ENCODE results near the gene ATIC. TPM values are rescaled to one million over a fixed set of nuclear protein-coding genes. Genes with fewer than 3 reads are reported as not detected.

The ATIC gene
- total and polyA plus RNA-seq, 2 of the 8 experiments (the other 6 are each of a cell fraction or from before 2014, with no cell fraction given), result 139 to 319 TPM

DNA sequence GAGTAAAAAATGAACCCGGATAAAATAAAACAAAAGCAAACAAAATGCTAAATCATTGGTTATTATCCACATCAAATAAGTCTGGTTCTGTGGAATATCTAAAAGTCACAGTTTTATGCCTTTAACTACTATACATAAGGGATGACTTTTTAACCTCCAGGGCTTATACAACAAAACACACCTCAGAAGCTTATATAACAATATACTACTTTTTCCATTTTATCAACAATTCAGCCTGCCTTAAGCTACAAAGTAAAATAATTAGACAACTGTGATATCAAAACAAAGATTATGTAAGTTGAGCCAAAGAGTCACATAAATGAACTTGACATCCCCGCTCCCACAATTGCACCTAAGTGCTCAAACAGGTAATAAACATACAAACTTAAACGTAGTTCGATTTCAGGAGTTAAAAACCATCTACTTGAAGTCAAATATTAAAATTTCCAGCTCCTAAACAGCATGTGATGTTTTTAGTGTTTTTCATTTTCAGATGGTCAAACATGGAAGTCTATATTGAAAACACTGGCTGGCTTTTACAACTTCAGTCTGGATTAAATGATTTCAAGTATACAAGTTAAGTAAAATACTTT lies 54.7 kb downstream of the ATIC start:
- Histone ChIP-seq H2AFZ (ENCODE audit: low read length) (no peak overlapping the region), H3K79me2 (ENCODE audit: control insufficient read depth in 1 of 2, insufficient read depth in 2 of 2, low read length in 2 of 2) (no peaks in the 10 kb centered on the region), H2BK12ac (ENCODE audit: low read depth, low read length) (no peak overlapping the region), H4K8ac (ENCODE audit: extremely low read depth, insufficient read depth, low read length) (no peak overlapping the region), H3K27me3 (replicated peaks in 1 of 4; ENCODE audit: control insufficient read depth in 3 of 4, extremely low read depth in 1 of 4, insufficient read depth in 3 of 4, low read length in 3 of 4) (no peaks in the 10 kb centered on the region), H3K14ac (ENCODE audit: insufficient read length) (no peak overlapping the region), H3K4me3 (ENCODE audit: extremely low read depth in 1 of 4, insufficient read depth in 2 of 4, low read depth in 3 of 4, low read length in 4 of 4) (no peak overlapping the region), H3K18ac (ENCODE audit: extremely low read depth, low read length) (no peak overlapping the region), H3K36me3 (ENCODE audit: control insufficient read depth in 2 of 4, insufficient read depth in 4 of 4, low read length in 3 of 4) (peaks cover 0 to 61% (median 14%) of the 10 kb centered on the region in 4 experiments; a peak in 6 of 8 replicates), H2BK120ac (replicated peaks; ENCODE audit: low read depth, low read length) (no peak overlapping the region), H2BK5ac (ENCODE audit: low read depth, low read length) (no peak overlapping the region), H3K4me1 (replicated peaks in 1 of 4; ENCODE audit: control insufficient read depth in 3 of 4, insufficient read depth in 4 of 4, low read length in 3 of 4) (no peaks in the 10 kb centered on the region), H3K23ac (ENCODE audit: insufficient read length) (no peak overlapping the region), H2AK5ac (ENCODE audit: low read depth, low read length) (no peak overlapping the region), H4K91ac (replicated peaks; ENCODE audit: insufficient read length, low read length) (no peak overlapping the region), H4K20me1 (replicated peaks in 1 of 2; ENCODE audit: control insufficient read depth in 1 of 2, insufficient read depth in 2 of 2, low read length in 2 of 2) (no peaks in the 10 kb centered on the region), H3K4ac (replicated peaks; ENCODE audit: insufficient read length, low read depth, low read length) (no peak overlapping the region), H3K4me2 (ENCODE audit: insufficient read depth in 1 of 2, low read depth in 2 of 2, low read length in 2 of 2) (no peak overlapping the region), H3K79me1 (ENCODE audit: low read depth, low read length) (no peaks in the 10 kb centered on the region), H4K5ac (ENCODE audit: insufficient read length, low read depth, low read length) (no peak overlapping the region), H3K27ac (ENCODE audit: low read depth, low read length) (no peak overlapping the region), H3K56ac (replicated peaks; ENCODE audit: insufficient read length, low read depth, low read length) (no peak overlapping the region), H3K9ac (replicated peaks in 1 of 4; ENCODE audit: extremely low read depth in 1 of 4, low read depth in 3 of 4, low read length in 3 of 4) (no peak overlapping the region), H3K23me2 (ENCODE audit: low read depth, low read length) (no peaks in the 10 kb centered on the region), H2BK15ac (ENCODE audit: low read length) (no peak overlapping the region), H3K9me3 (ENCODE audit: insufficient read depth in 2 of 2, low read depth in 1 of 2, low read length in 1 of 2) (no peaks in the 10 kb centered on the region), H2BK20ac (ENCODE audit: low read length) (no peak overlapping the region)
- WGBS, 2 experiments (ENCODE audit: extremely low coverage in 1 of 2, insufficient coverage in 1 of 2, insufficient read length in 1 of 2, insufficient replicate concordance in 2 of 2, low coverage in 1 of 2, low lambda C conversion rate in 2 of 2, missing lambda C conversion rate in 1 of 2), result 98% methylated on average over 4 of the region's 4 CpGs; no CpG with 5 or more reads in 1 of the 2 experiments
- no peak for FAIRE-seq
- POLR2A ChIA-PET (ENCODE audit: partially characterized antibody), result no interaction called here
- no peak for DNase-seq (ENCODE audit: low read depth in 1 of 2, low spot score in 2 of 2)
- CTCF ChIA-PET (ENCODE audit: partially characterized antibody), result no interaction called here
- TF ChIP-seq SUZ12 (IDR thresholded peaks at IDR 0.05; ENCODE audit: low read length) (no peak), EP300 (IDR thresholded peaks at IDR 0.05; ENCODE audit: borderline replicate concordance in 1 of 2, low read depth in 2 of 2, low read length in 2 of 2) (no peak), CBX5 (IDR thresholded peaks at IDR 0.05; ENCODE audit: low read depth, low read length) (no peak), TBP (IDR thresholded peaks at IDR 0.05; ENCODE audit: low read depth, low read length) (no peak), TEAD4 (IDR thresholded peaks at IDR 0.05; ENCODE audit: low read depth, low read length) (no peak), KDM4A (IDR thresholded peaks at IDR 0.05; ENCODE audit: low read depth, low read length, severe bottlenecking) (no peak), CBX8 (IDR thresholded peaks at IDR 0.05; ENCODE audit: borderline replicate concordance, low read depth, low read length) (no peak), TCF12 (IDR thresholded peaks at IDR 0.05; ENCODE audit: low read depth, low read length) (no peak), SP1 (IDR thresholded peaks at IDR 0.05; ENCODE audit: low read depth, low read length) (no peak), POLR2AphosphoS5 (IDR thresholded peaks at IDR 0.05; ENCODE audit: low read depth, low read length) (no peak), PHF8 (conservative IDR thresholded peaks at IDR 0.05; ENCODE audit: low read depth, low read length) (no peak)
- TF ChIP-seq, protein P1, sequence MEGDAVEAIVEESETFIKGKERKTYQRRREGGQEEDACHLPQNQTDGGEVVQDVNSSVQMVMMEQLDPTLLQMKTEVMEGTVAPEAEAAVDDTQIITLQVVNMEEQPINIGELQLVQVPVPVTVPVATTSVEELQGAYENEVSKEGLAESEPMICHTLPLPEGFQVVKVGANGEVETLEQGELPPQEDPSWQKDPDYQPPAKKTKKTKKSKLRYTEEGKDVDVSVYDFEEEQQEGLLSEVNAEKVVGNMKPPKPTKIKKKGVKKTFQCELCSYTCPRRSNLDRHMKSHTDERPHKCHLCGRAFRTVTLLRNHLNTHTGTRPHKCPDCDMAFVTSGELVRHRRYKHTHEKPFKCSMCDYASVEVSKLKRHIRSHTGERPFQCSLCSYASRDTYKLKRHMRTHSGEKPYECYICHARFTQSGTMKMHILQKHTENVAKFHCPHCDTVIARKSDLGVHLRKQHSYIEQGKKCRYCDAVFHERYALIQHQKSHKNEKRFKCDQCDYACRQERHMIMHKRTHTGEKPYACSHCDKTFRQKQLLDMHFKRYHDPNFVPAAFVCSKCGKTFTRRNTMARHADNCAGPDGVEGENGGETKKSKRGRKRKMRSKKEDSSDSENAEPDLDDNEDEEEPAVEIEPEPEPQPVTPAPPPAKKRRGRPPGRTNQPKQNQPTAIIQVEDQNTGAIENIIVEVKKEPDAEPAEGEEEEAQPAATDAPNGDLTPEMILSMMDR (IDR thresholded peaks at IDR 0.05; ENCODE audit: control extremely low read depth in 1 of 3, insufficient read depth in 1 of 3, low read depth in 1 of 3, low read length in 3 of 3), result no peak
